Thoracic aorta (tissue), 2 donors: Measurements from ENCODE around the gene ZDHHC14. TPM values are rescaled to one million over a fixed set of nuclear protein-coding genes. Genes with fewer than 3 reads are reported as not detected.
"Not testable (repeated sequence)": the region's sequence is repeated elsewhere in the genome, so short reads cannot be mapped to it uniquely, and the experiment has no call there.

Experiments
- ATAC-seq: fragments of 150-250 bp; one replicate; pipeline ENCODE4 v1.8.0; 2017; ENCODE audit warnings: low read depth; ENCODE audit not compliant: insufficient number of reproducible peaks, low FRiP score
- DNase-seq: peaks from one replicate; pipeline ENCODE4 v3.0.0-alpha.2; 2020; ENCODE audit warnings: low spot score
- H3K27ac ChIP-seq, 2 donors: fragments of 200-600 bp; sonication (generic); 1 replicate in 1 of 2; 2 replicates in 1 of 2; pipeline ENCODE4 v1.5.1; 2016; ENCODE audit warnings: mild to moderate bottlenecking in 2 of 2, moderate library complexity in 2 of 2
- H3K27me3 ChIP-seq: fragments of 200-600 bp; sonication (generic); replicated peaks from 2 replicates; pipeline ENCODE4 v1.6.0; 2016; ENCODE audit warnings: mild to moderate bottlenecking; ENCODE audit not compliant: insufficient read depth
- H3K36me3 ChIP-seq: fragments of 200-600 bp; sonication (generic); one replicate; pipeline ENCODE4 v1.5.1; 2016
- H3K4me1 ChIP-seq, 2 donors: fragments of 200-600 bp; sonication (generic); 1 replicate in 1 of 2; 2 replicates in 1 of 2; pipeline versions ENCODE4 v1.5.1 to v1.6.0; 2016; ENCODE audit warnings: low read depth in 2 of 2, mild to moderate bottlenecking in 1 of 2; ENCODE audit not compliant: control insufficient read depth in 1 of 2
- H3K4me3 ChIP-seq: fragments of 200-600 bp; sonication (generic); 2 replicates; pipeline ENCODE4 v1.5.1; 2016; ENCODE audit warnings: mild to moderate bottlenecking
- H3K9me3 ChIP-seq: fragments of 200-600 bp; sonication (generic); 2 replicates; pipeline ENCODE4 v1.5.1; 2016
- CTCF ChIP-seq: fragments of 200-600 bp; sonication (generic); IDR thresholded peaks from one replicate; pipeline ENCODE4 v1.5.1; 2019; ENCODE audit warnings: antibody characterized with exemption
- total RNA-seq, 2 donors: library from RNA; depleted of rRNA; stranded (reverse); fragments of >200 nt; gene quantifications; one replicate each; pipeline versions ENCODE4 v1.1.0 to v1.2.3, GENCODE V29; 2016

The ZDHHC14 gene
- total RNA-seq, 2 donors from 2014 or later, result 20.0 to 31.1 TPM

- no peak for TF ChIP-seq CTCF
- no peak overlapping the region for H3K4me3 ChIP-seq
- no peaks in the 10 kb centered on the region for H3K27me3 ChIP-seq
- H3K36me3 ChIP-seq, result no peaks in the 10 kb centered on the region
- peaks cover 5% of the 10 kb centered on the region for H3K9me3 ChIP-seq
- H3K4me1 ChIP-seq, result no peaks in the 10 kb centered on the region
- DNase-seq, result no peak
- ATAC-seq, result no peak
- no peak overlapping the region for H3K27ac ChIP-seq
Observed at GRCh38 chr6:157586088-157586414, 205.1 kb downstream of the ZDHHC14 start.

GRCh38 chr6:157586476-157587126, 205.6 kb downstream of the ZDHHC14 start:
- H3K36me3 ChIP-seq, result no peaks in the 10 kb centered on the region
- no peak overlapping the region for H3K27ac ChIP-seq
- H3K27me3 ChIP-seq, result no peaks in the 10 kb centered on the region
- no peak for TF ChIP-seq CTCF
- DNase-seq (no peak), ATAC-seq (no peak)
- H3K9me3 ChIP-seq, result peaks cover 5% of the 10 kb centered on the region
- no peaks in the 10 kb centered on the region for H3K4me1 ChIP-seq
- no peak overlapping the region for H3K4me3 ChIP-seq

- Histone ChIP-seq H3K9me3 (peaks cover 5% of the 10 kb centered on the region), H3K27ac (no peak overlapping the region), H3K36me3 (no peaks in the 10 kb centered on the region), H3K4me3 (no peak overlapping the region), H3K4me1 (no peaks in the 10 kb centered on the region), H3K27me3 (no peaks in the 10 kb centered on the region)
- DNase-seq (no peak), ATAC-seq (no peak)
- no peak for TF ChIP-seq CTCF
Observed at GRCh38 chr6:157587127-157587926, 206.3 kb downstream of the ZDHHC14 start.

GRCh38 chr6:157590654-157591053, 209.7 kb downstream of the ZDHHC14 start:
- DNase-seq, result not testable (repeated sequence)

GRCh38 chr6:157592541-157592940, 211.6 kb downstream of the ZDHHC14 start:
- Histone ChIP-seq H3K9me3 (peaks cover 5% of the 10 kb centered on the region), H3K27ac (no peak overlapping the region), H3K27me3 (no peaks in the 10 kb centered on the region), H3K4me3 (no peak overlapping the region), H3K36me3 (no peaks in the 10 kb centered on the region), H3K4me1 (peaks cover 0 to 10% of the 10 kb centered on the region in 2 donors)
- ATAC-seq, result no peak
- no peak for DNase-seq
- no peak for TF ChIP-seq CTCF

More at GRCh38 chr6:157590654-157591053, 209.7 kb downstream of the ZDHHC14 start:
- not testable (repeated sequence) for H3K4me1 ChIP-seq, H3K27me3 ChIP-seq, H3K4me3 ChIP-seq, ATAC-seq, H3K9me3 ChIP-seq, H3K27ac ChIP-seq, H3K36me3 ChIP-seq
